Mesenchymal stem cell (in vitro differentiated cells and primary cell): ENCODE results near the gene ZBED4.

Experiments
- DNase-seq: peaks from one replicate; pipeline ENCODE4 v3.0.0-alpha.2; 2013
- H2AFZ ChIP-seq: one replicate; pipeline ENCODE4 v1.6.1; 2013; ENCODE audit warnings: low read depth, mild to moderate bottlenecking, control low read depth, inconsistent platforms, low read length, moderate library complexity
- H2AK5ac ChIP-seq: 2 replicates; pipeline ENCODE4 v1.6.1; 2013; ENCODE audit warnings: low read length, moderate library complexity, mild to moderate bottlenecking, inconsistent platforms; ENCODE audit not compliant: severe bottlenecking
- H2BK120ac ChIP-seq: one replicate; pipeline ENCODE4 v1.6.1; 2013; ENCODE audit warnings: low read depth, mild to moderate bottlenecking, inconsistent platforms, low read length, moderate library complexity
- H2BK12ac ChIP-seq, 2 experiments: one replicate each; pipeline ENCODE4 v1.6.1; 2013; ENCODE audit warnings: inconsistent platforms in 2 of 2, low read length in 2 of 2, mild to moderate bottlenecking in 2 of 2, moderate library complexity in 2 of 2, control low read depth in 1 of 2
- H2BK15ac ChIP-seq: one replicate; pipeline ENCODE4 v1.6.1; 2013; ENCODE audit warnings: mild to moderate bottlenecking, low read depth, inconsistent platforms; ENCODE audit not compliant: poor library complexity, severe bottlenecking
- H2BK5ac ChIP-seq: 2 replicates; pipeline ENCODE4 v1.6.1; 2013; ENCODE audit warnings: low read depth, mild to moderate bottlenecking, low read length, control low read depth, inconsistent platforms; ENCODE audit not compliant: poor library complexity, severe bottlenecking
- H3K14ac ChIP-seq, 2 experiments: one replicate each; pipeline ENCODE4 v1.6.1; 2013; ENCODE audit warnings: inconsistent platforms in 2 of 2, low read length in 2 of 2, control low read depth in 1 of 2, mild to moderate bottlenecking in 1 of 2, moderate library complexity in 1 of 2
- H3K18ac ChIP-seq, 2 experiments: one replicate each; pipeline ENCODE4 v1.6.1; 2013; ENCODE audit warnings: inconsistent platforms in 2 of 2, low read length in 2 of 2, control low read depth in 1 of 2, low read depth in 1 of 2, mild to moderate bottlenecking in 1 of 2
- H3K23ac ChIP-seq, 2 experiments: one replicate each; pipeline ENCODE4 v1.6.1; 2013; ENCODE audit warnings: inconsistent platforms in 2 of 2, low read length in 2 of 2, mild to moderate bottlenecking in 2 of 2, moderate library complexity in 2 of 2, control low read depth in 1 of 2
- H3K27ac ChIP-seq: 2 replicates; pipeline ENCODE4 v1.5.1; 2013; ENCODE audit warnings: mild to moderate bottlenecking, moderate library complexity, low read length, control low read depth, inconsistent platforms; ENCODE audit not compliant: poor library complexity, severe bottlenecking
- H3K27me3 ChIP-seq, 2 experiments: 2 replicates each; pipeline versions ENCODE4 v1.6.1 to v1.7.0; 2013; ENCODE audit warnings: low read length in 2 of 2, mild to moderate bottlenecking in 2 of 2, moderate library complexity in 2 of 2, control low read depth in 1 of 2, inconsistent platforms in 1 of 2; ENCODE audit not compliant: control insufficient read depth in 1 of 2, insufficient read depth in 1 of 2
- H3K36me3 ChIP-seq, 2 experiments: 2 replicates each; pipeline versions ENCODE4 v1.6.1 to v1.7.0; 2013; ENCODE audit warnings: low read length in 2 of 2, control low read depth in 1 of 2, inconsistent platforms in 1 of 2, low read depth in 1 of 2, mild to moderate bottlenecking in 1 of 2; ENCODE audit not compliant: insufficient read depth in 2 of 2, control insufficient read depth in 1 of 2
- H3K4ac ChIP-seq, 2 experiments: one replicate each; pipeline ENCODE4 v1.6.1; 2013; ENCODE audit warnings: inconsistent platforms in 2 of 2, low read length in 2 of 2, mild to moderate bottlenecking in 2 of 2, moderate library complexity in 2 of 2, control low read depth in 1 of 2, low read depth in 1 of 2
- H3K4me1 ChIP-seq: 2 replicates; pipeline ENCODE4 v1.6.1; 2013; ENCODE audit warnings: low read depth, low read length, control low read depth; ENCODE audit not compliant: control insufficient read depth, insufficient read depth
- H3K4me2 ChIP-seq: 2 replicates; pipeline ENCODE4 v1.6.1; 2013; ENCODE audit warnings: low read length, mild to moderate bottlenecking, inconsistent platforms; ENCODE audit not compliant: poor library complexity, severe bottlenecking
- H3K4me3 ChIP-seq, 2 experiments: 2 replicates each; pipeline versions ENCODE4 v1.5.1 to v1.7.0; 2013; ENCODE audit warnings: low read length in 2 of 2, mild to moderate bottlenecking in 2 of 2, control low read depth in 1 of 2, low read depth in 1 of 2; ENCODE audit not compliant: insufficient read depth in 1 of 2
- H3K79me1 ChIP-seq: replicated peaks from 2 replicates; pipeline ENCODE4 v1.6.1; 2013; ENCODE audit warnings: mild to moderate bottlenecking, control low read depth, low read length, inconsistent platforms; ENCODE audit not compliant: poor library complexity, severe bottlenecking
- H3K9ac ChIP-seq: 2 replicates; pipeline ENCODE4 v1.7.0; 2013; ENCODE audit warnings: mild to moderate bottlenecking, low read length, moderate library complexity
- H3K9me3 ChIP-seq: 2 replicates; pipeline ENCODE4 v1.7.0; 2013; ENCODE audit warnings: mild to moderate bottlenecking, low read length; ENCODE audit not compliant: control insufficient read depth
- H4K8ac ChIP-seq: one replicate; pipeline ENCODE4 v1.6.1; 2013; ENCODE audit warnings: inconsistent platforms, mild to moderate bottlenecking, low read length, moderate library complexity
- H4K91ac ChIP-seq: one replicate; pipeline ENCODE4 v1.6.1; 2013; ENCODE audit warnings: mild to moderate bottlenecking, low read length, inconsistent platforms
- WGBS: methylation state at CpG from one replicate; pipeline ENCODE4 v1.1.7; 2013; ENCODE audit warnings: mixed read lengths; 5-methylcytosine and 5-hydroxymethylcytosine counted together

ZBED4 gene

GRCh38 chr22:49882519-49883293, 29.1 kb downstream of the ZBED4 start:
- no peak overlapping the region for H2AFZ ChIP-seq
- peaks cover 42% of the 10 kb centered on the region in 2 experiments for H3K36me3 ChIP-seq
- no peak overlapping the region for H2BK12ac ChIP-seq
- H3K9me3 ChIP-seq, result no peaks in the 10 kb centered on the region
- no peak overlapping the region for H3K23ac ChIP-seq
- H3K14ac ChIP-seq, result no peak overlapping the region
- no peak overlapping the region for H2AK5ac ChIP-seq
- no peak overlapping the region for H2BK5ac ChIP-seq
- H2BK15ac ChIP-seq, result no peak overlapping the region
- peaks cover 7% of the 10 kb centered on the region for H3K4me1 ChIP-seq
- DNase-seq, result no peak
- no peak overlapping the region for H3K4ac ChIP-seq
- no peak overlapping the region for H3K9ac ChIP-seq
- H4K91ac ChIP-seq, result no peak overlapping the region
- H3K27me3 ChIP-seq, result no peaks in the 10 kb centered on the region
- peaks cover 54% of the 10 kb centered on the region for H3K79me1 ChIP-seq
- no peak overlapping the region for H3K27ac ChIP-seq
- no peak overlapping the region for H3K4me3 ChIP-seq
- WGBS, result 89% methylated on average over 19 of the region's 21 CpGs
- H2BK120ac ChIP-seq, result no peak overlapping the region
- no peak overlapping the region for H4K8ac ChIP-seq
- no peak overlapping the region for H3K18ac ChIP-seq
- H3K4me2 ChIP-seq, result no peak overlapping the region

DNA sequence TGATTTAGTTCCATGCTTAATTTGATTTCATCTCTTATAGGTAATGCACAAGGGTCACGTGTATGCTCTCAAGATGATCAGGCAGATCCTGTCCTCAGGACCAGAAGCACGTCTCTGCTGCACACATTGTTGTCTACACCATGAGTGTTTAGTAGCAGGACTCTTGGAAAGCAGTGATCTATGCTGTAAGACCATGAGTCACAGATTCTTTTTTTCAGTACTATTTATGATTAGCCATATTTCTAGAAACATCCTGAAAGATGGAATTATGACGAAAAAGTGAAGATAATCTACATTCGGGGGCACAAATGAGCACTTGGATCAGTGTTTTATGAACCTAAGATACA, 29.6 kb downstream of the ZBED4 start:
- no peak for DNase-seq
- Histone ChIP-seq H3K27me3 (no peaks in the 10 kb centered on the region), H3K4me1 (peaks cover 8% of the 10 kb centered on the region), H3K18ac (no peak overlapping the region), H3K14ac (no peak overlapping the region), H3K79me1 (peaks cover 56% of the 10 kb centered on the region), H2BK12ac (no peak overlapping the region), H3K36me3 (peaks cover 43 to 46% of the 10 kb centered on the region in 2 experiments), H4K8ac (no peak overlapping the region), H3K4me3 (no peak overlapping the region), H2BK120ac (no peak overlapping the region), H2BK15ac (no peak overlapping the region), H3K9me3 (no peaks in the 10 kb centered on the region), H3K4me2 (no peak overlapping the region), H3K23ac (no peak overlapping the region), H3K27ac (no peak overlapping the region), H3K9ac (no peak overlapping the region), H2BK5ac (no peak overlapping the region), H2AK5ac (no peak overlapping the region), H3K4ac (no peak overlapping the region), H2AFZ (no peak overlapping the region), H4K91ac (no peak overlapping the region)
- 92% methylated on average over 4 of the region's 4 CpGs for WGBS

DNA sequence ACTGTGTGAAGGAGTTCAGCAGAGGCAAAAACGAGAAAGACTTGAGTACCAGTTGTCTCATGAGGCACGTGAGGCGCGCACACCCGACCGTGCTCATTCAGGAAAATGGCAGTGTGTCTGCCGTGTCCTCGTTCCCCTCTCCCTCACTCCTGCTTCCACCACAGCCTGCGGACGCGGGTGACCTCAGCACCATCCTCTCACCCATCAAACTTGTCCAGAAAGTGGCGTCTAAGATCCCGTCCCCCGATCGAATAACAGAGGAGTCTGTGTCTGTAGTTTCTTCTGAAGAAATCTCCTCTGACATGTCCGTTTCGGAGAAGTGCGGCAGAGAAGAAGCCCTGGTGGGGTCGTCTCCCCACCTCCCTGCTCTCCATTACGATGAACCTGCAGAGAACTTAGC, 30.4 kb downstream of the ZBED4 start:
- DNase-seq, result no peak
- Histone ChIP-seq H3K36me3 (peaks cover 50 to 54% of the 10 kb centered on the region in 2 experiments), H2AK5ac (no peak overlapping the region), H4K8ac (no peak overlapping the region), H3K14ac (no peak overlapping the region), H2BK15ac (no peak overlapping the region), H3K4me2 (no peak overlapping the region), H3K79me1 (peaks cover 63% of the 10 kb centered on the region), H3K9me3 (no peaks in the 10 kb centered on the region), H2AFZ (no peak overlapping the region), H3K18ac (no peak overlapping the region), H3K9ac (no peak overlapping the region), H2BK120ac (no peak overlapping the region), H3K23ac (no peak overlapping the region), H3K4ac (no peak overlapping the region), H2BK5ac (no peak overlapping the region), H2BK12ac (no peak overlapping the region), H4K91ac (no peak overlapping the region), H3K4me3 (no peak overlapping the region), H3K27ac (no peak overlapping the region), H3K27me3 (no peaks in the 10 kb centered on the region), H3K4me1 (peaks cover 8% of the 10 kb centered on the region)
- WGBS, result 97% methylated on average over 17 of the region's 20 CpGs

- no peak for DNase-seq
- peaks cover 8% of the 10 kb centered on the region for H3K4me1 ChIP-seq
- no peak overlapping the region for H3K23ac ChIP-seq
- H3K27me3 ChIP-seq, result no peaks in the 10 kb centered on the region
- no peak overlapping the region for H3K4me2 ChIP-seq
- H2BK120ac ChIP-seq, result no peak overlapping the region
- no peak overlapping the region for H2BK15ac ChIP-seq
- H2BK12ac ChIP-seq, result no peak overlapping the region
- H3K9me3 ChIP-seq, result peaks cover 4% of the 10 kb centered on the region
- H3K79me1 ChIP-seq, result peaks cover 66% of the 10 kb centered on the region
- H2AFZ ChIP-seq, result no peak overlapping the region
- no peak overlapping the region for H2AK5ac ChIP-seq
- no peak overlapping the region for H3K14ac ChIP-seq
- H4K8ac ChIP-seq, result no peak overlapping the region
- H3K4me3 ChIP-seq, result no peak overlapping the region
- H3K18ac ChIP-seq, result no peak overlapping the region
- H4K91ac ChIP-seq, result no peak overlapping the region
- 95% methylated on average over 31 of the region's 31 CpGs for WGBS
- no peak overlapping the region for H3K9ac ChIP-seq
- peaks cover 54 to 60% of the 10 kb centered on the region in 2 experiments for H3K36me3 ChIP-seq
- no peak overlapping the region for H3K27ac ChIP-seq
- no peak overlapping the region for H2BK5ac ChIP-seq
- H3K4ac ChIP-seq, result no peak overlapping the region
Observed at GRCh38 chr22:49884503-49885260, 31.0 kb downstream of the ZBED4 start.
